ENCODE results near the gene SLC2A4. TPM values are rescaled to one million over a fixed set of nuclear protein-coding genes. Genes with fewer than 3 reads are reported as not detected.
A peak's percentile ranks its signal among the peaks of the same experiment; 100 is the strongest.

Gene SLC2A4
- total and polyA plus RNA-seq, 2 of the 4 experiments (the other 2 are of a cell fraction): 0.07 TPM; not detected in 1

DNA sequence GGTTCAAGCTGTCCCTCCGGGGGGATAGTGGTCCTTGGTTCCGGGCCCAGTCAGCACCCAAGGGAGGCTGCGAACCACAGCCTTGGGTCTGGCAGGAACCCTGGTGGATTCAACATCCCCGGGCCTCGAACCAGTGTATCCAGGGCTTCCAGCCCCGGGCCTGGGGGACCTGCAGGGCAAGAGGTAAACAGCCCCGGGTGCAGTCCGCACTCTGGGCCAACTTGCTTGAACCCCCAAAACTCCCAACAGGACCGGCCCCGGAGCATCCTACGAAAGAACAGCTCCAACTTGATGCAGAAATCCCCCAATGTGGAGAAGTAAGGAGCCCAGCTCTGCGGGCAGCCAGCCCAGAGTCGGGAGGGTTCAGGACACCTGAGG is 49.1 kb downstream of the SLC2A4 start:
- peak overlapping the region; percentile 39 to 84; a peak in 3 of 4 replicates for H4K8ac ChIP-seq (ENCODE audit: low read depth in 2 of 2, low read length in 2 of 2)
- H3K9ac ChIP-seq (ENCODE audit: low read depth, low read length): peak overlapping the region; percentile 55
- TF ChIP-seq MXI1 (IDR thresholded peaks at IDR 0.05; ENCODE audit: borderline replicate concordance, low read depth, low read length) (peak; percentile 4; the same call in 1 of the 2 replicates), FOS (IDR thresholded peaks at IDR 0.05; ENCODE audit: low read depth, low read length) (no peak)
- BruUV-seq (replicated peaks): no TSS peak
- peak overlapping the region; percentile 58 for H4K5ac ChIP-seq (ENCODE audit: low read depth, low read length)
- peaks cover 10 to 21% of the 10 kb centered on the region in 2 experiments; a peak in 3 of 4 replicates for H3K79me1 ChIP-seq (ENCODE audit: low read depth in 1 of 2, low read length in 2 of 2)
- H2AK5ac ChIP-seq (ENCODE audit: low read depth, low read length): peak overlapping the region; percentile 35; the same call in 1 of the 2 replicates
- H3K4me1 ChIP-seq (ENCODE audit: control insufficient read depth, insufficient read depth, low read length): peaks cover 5% of the 10 kb centered on the region; the same call in 1 of the 2 replicates
- peaks cover 5% of the 10 kb centered on the region for H3K27me3 ChIP-seq (ENCODE audit: control insufficient read depth, insufficient read depth, low read length)
- peak overlapping the region; percentile 86 for H3K4me3 ChIP-seq (ENCODE audit: insufficient read depth, low read depth, low read length)
- 0 out of 3 replicates have a peak overlapping the region, but pooled peaks have one; percentile 26 for H2BK15ac ChIP-seq (ENCODE audit: low read depth, low read length)
- H2BK5ac ChIP-seq (ENCODE audit: low read depth, low read length, poor library complexity, severe bottlenecking): peak overlapping the region; percentile 65
- H3K23ac ChIP-seq (ENCODE audit: low read depth, low read length): peak overlapping the region; percentile 10; the same call in 1 of the 2 replicates
- dilution Hi-C loops (cut with HindIII; ENCODE audit: low sequenced_read_pairs, unreplicated experiment) (no loop called here), intact Hi-C loops (cut with micrococcal nuclease) (no loop called here), in situ Hi-C loops (cut with MboI; ENCODE audit: low sequenced_read_pairs) (loop anchor here (5.0 kb wide), 1 partner anchor 53 kb away; no protein-coding TSS in a partner anchor)
- peak overlapping the region; percentile 23; the same call in 1 of the 2 replicates for H3K4ac ChIP-seq (ENCODE audit: low read depth, low read length)
- no peak overlapping the region for H2BK120ac ChIP-seq (ENCODE audit: low read depth, low read length)
- no peaks in the 10 kb centered on the region for H3K9me3 ChIP-seq (ENCODE audit: control insufficient read depth, insufficient read depth, low read length)
- H3K4me2 ChIP-seq (ENCODE audit: low read depth, low read length): peak overlapping the region; percentile 90
- H3K36me3 ChIP-seq (ENCODE audit: control insufficient read depth, insufficient read depth, low read length): peaks cover 7% of the 10 kb centered on the region
- H3K27ac ChIP-seq (ENCODE audit: insufficient read depth, low read length): peak overlapping the region; percentile 72
- H2AFZ ChIP-seq (replicated peaks; ENCODE audit: low read length, poor library complexity): peak overlapping the region; percentile 97
- WGBS, 2 experiments (ENCODE audit: extremely low coverage in 2 of 2, insufficient read length in 1 of 2): no CpG with 5 or more reads among the region's 13 CpGs
- H3K9me1 ChIP-seq (ENCODE audit: insufficient read depth, low read length): peaks cover 6% of the 10 kb centered on the region; the same call in 1 of the 2 replicates
- H3K18ac ChIP-seq (ENCODE audit: low read depth, low read length): no peak overlapping the region
- no peaks in the 10 kb centered on the region for H4K20me1 ChIP-seq (ENCODE audit: insufficient read depth, low read length)
- no peak overlapping the region for H3K56ac ChIP-seq (ENCODE audit: extremely low read depth, insufficient read depth, low read length)
- H2AK9ac ChIP-seq (replicated peaks; ENCODE audit: low read depth, low read length, poor library complexity): peak overlapping the region; percentile 83
- peak overlapping the region; percentile 62; the same call in 1 of the 2 replicates for H3K14ac ChIP-seq (replicated peaks; ENCODE audit: low read depth, low read length)
- ATAC-seq (ENCODE audit: low read depth): no peak
- no peak for DNase-seq
- H4K91ac ChIP-seq (ENCODE audit: insufficient read depth, low read depth, low read length): 0 out of 2 replicates have a peak overlapping the region, but pooled peaks have one; percentile 9
- CTCF ChIA-PET: no interaction called here
- POLR2A ChIA-PET (ENCODE audit: unreplicated experiment): no interaction called here
- no peak overlapping the region for H2BK20ac ChIP-seq (ENCODE audit: low read depth, low read length)

Data from IMR-90 (cell line).